Globus pallidus (tissue), 1 donor: ENCODE results near the gene USHBP1.
"Not testable (repeated sequence)": the region's sequence is repeated elsewhere in the genome, so short reads cannot be mapped to it uniquely, and the experiment has no call there.

Experiments used
- DNase-seq: peaks from one replicate; pipeline ENCODE4 v3.0.0-alpha.2; 2015; ENCODE audit warnings: low spot score

Gene USHBP1

GRCh38 chr19:17294051-17294891 lies 29.7 kb upstream of the USHBP1 start:
- DNase-seq: no peak

GRCh38 chr19:17293605-17294004 lies 29.1 kb upstream of the USHBP1 start:
- no peak for DNase-seq

GRCh38 chr19:17292301-17293074 lies 27.9 kb upstream of the USHBP1 start:
- peak; percentile 54 for DNase-seq

- DNase-seq: no peak
Observed at GRCh38 chr19:17289489-17289888, 24.9 kb upstream of the USHBP1 start.

GRCh38 chr19:17286752-17287151 lies 22.2 kb upstream of the USHBP1 start:
- no peak for DNase-seq

- DNase-seq: no peak
Observed at GRCh38 chr19:17286263-17286662, 21.7 kb upstream of the USHBP1 start.

GRCh38 chr19:17285415-17286135 lies 21.0 kb upstream of the USHBP1 start:
- no peak for DNase-seq

GRCh38 chr19:17283504-17283996 lies 19.0 kb upstream of the USHBP1 start:
- no peak for DNase-seq

GRCh38 chr19:17282488-17283125 lies 18.1 kb upstream of the USHBP1 start:
- DNase-seq: peak; percentile 50

GRCh38 chr19:17281391-17282304 lies 17.1 kb upstream of the USHBP1 start, which contains the start of gene ANKLE1:
Gene ANKLE1 (plus strand): TSS chr19:17281901. CDS start chr19:17281921, 20 bp downstream.
- DNase-seq: no peak

- DNase-seq: no peak
Observed at GRCh38 chr19:17279436-17279835, 14.9 kb upstream of the USHBP1 start.

GRCh38 chr19:17275441-17276175 lies 11.1 kb upstream of the USHBP1 start:
- DNase-seq: no peak

- DNase-seq: not testable (repeated sequence)
Observed at GRCh38 chr19:17274892-17275291, 10.3 kb upstream of the USHBP1 start.

- DNase-seq: no peak
Observed at GRCh38 chr19:17268754-17269153, 4.2 kb upstream of the USHBP1 start.

- peak; percentile 99 for DNase-seq
Observed at GRCh38 chr19:17266975-17267788, 2.6 kb upstream of the USHBP1 start, which contains the start of gene BABAM1. Gene BABAM1 (plus strand): TSS chr19:17267443. CDS start chr19:17268807, 1,364 bp downstream.

- DNase-seq: no peak
Observed at GRCh38 chr19:17266589-17266974, 2.0 kb upstream of the USHBP1 start.

GRCh38 chr19:17266026-17266425 lies 1.5 kb upstream of the USHBP1 start:
- no peak for DNase-seq

- DNase-seq: no peak
Observed at GRCh38 chr19:17263712-17264640, 569 bp downstream of the USHBP1 start.
